Endothelial cell of umbilical vein (primary cell): ENCODE results near the gene KRTAP4-9. TPM values are rescaled to one million over a fixed set of nuclear protein-coding genes. Genes with fewer than 3 reads are reported as not detected.

Experiments
- BruUV-seq: library from RNA; stranded (reverse); fragments of 400-500 nt; replicated peaks from 2 replicates; lab custom pipeline; 2021; lab: Mats Ljungman, UMichigan
- CTCF ChIA-PET: fragments of 300-600, 350-600 bp; sonication (Branson Sonifier 250); formaldehyde crosslinking; loops from one replicate; lab custom pipeline; 2021; ENCODE audit warnings: antibody characterized with exemption, inconsistent platforms; lab: Charles Lee
- POLR2A ChIA-PET: fragments of 300-600, 350-600 bp; sonication (Branson Sonifier 250); formaldehyde crosslinking; loops from one replicate; lab custom pipeline; 2021; ENCODE audit warnings: antibody characterized with exemption, inconsistent platforms; lab: Charles Lee
- DNase-seq: peaks from one replicate; pipeline ENCODE4 v3.0.0-alpha.2; 2011; ENCODE audit warnings: low read depth, low spot score
- FAIRE-seq: peaks from 2 replicates; lab custom pipeline; 2011; peaks lifted over from hg19 to GRCh38; lab: Jason Lieb, UNC
- H2AFZ ChIP-seq: 2 replicates; pipeline ENCODE4 v1.6.0; 2012; ENCODE audit warnings: low read depth, low read length, control low read depth, inconsistent platforms
- H3K27ac ChIP-seq: 2 replicates; pipeline ENCODE4 v1.5.1; 2011; ENCODE audit warnings: low read depth, mild to moderate bottlenecking, control low read depth, low read length, moderate library complexity; ENCODE audit not compliant: insufficient read depth
- H3K27me3 ChIP-seq, 2 experiments: 2 replicates each; pipeline versions ENCODE4 v1.6.0 to v1.6.1; 2011; ENCODE audit warnings: low read length in 2 of 2, mixed read lengths in 1 of 2; ENCODE audit not compliant: control insufficient read depth in 2 of 2, insufficient read depth in 2 of 2
- H3K36me3 ChIP-seq, 2 experiments: 2 replicates in 1 of 2; 3 replicates in 1 of 2; pipeline ENCODE4 v1.5.1; 2011; ENCODE audit warnings: low read length in 2 of 2, mild to moderate bottlenecking in 1 of 2, moderate library complexity in 1 of 2; ENCODE audit not compliant: control insufficient read depth in 2 of 2, insufficient read depth in 2 of 2; ENCODE audit errors: extremely low read depth in 1 of 2
- H3K4me1 ChIP-seq: 3 replicates; pipeline ENCODE4 v1.5.1; 2011; ENCODE audit warnings: mild to moderate bottlenecking, low read length; ENCODE audit not compliant: control insufficient read depth, insufficient read depth; ENCODE audit errors: extremely low read depth
- H3K4me2 ChIP-seq: 2 replicates; pipeline ENCODE4 v1.6.1; 2011; ENCODE audit warnings: low read length, control low read depth, mixed read lengths; ENCODE audit not compliant: insufficient read depth
- H3K4me3 ChIP-seq, 3 experiments: fragments of 200-600 bp in 1 of 3; sonication (generic), shearing (Covaris generic) in 1 of 3; replicated peaks in 1 of 3; 2 replicates each; pipeline ENCODE4 v1.5.1; 2011 to 2016; ENCODE audit warnings: control low read depth in 3 of 3, low read length in 3 of 3, mild to moderate bottlenecking in 2 of 3, inconsistent platforms in 1 of 3, low read depth in 1 of 3, moderate library complexity in 1 of 3; ENCODE audit not compliant: insufficient read depth in 1 of 3
- H3K79me2 ChIP-seq: 2 replicates; pipeline ENCODE4 v1.6.0; 2012; ENCODE audit warnings: low read length, inconsistent platforms; ENCODE audit not compliant: control insufficient read depth, insufficient read depth
- H3K9ac ChIP-seq: replicated peaks from 2 replicates; pipeline ENCODE3; 2011; ENCODE audit warnings: low read length, control low read depth; ENCODE audit not compliant: insufficient read depth; ENCODE audit errors: extremely low read depth
- H3K9me1 ChIP-seq: replicated peaks from 3 replicates; pipeline ENCODE4 v1.6.0; 2011; ENCODE audit warnings: mild to moderate bottlenecking, low read length; ENCODE audit not compliant: control insufficient read depth, insufficient read depth; ENCODE audit errors: extremely low read depth
- H3K9me3 ChIP-seq: replicated peaks from 2 replicates; pipeline ENCODE4 v1.5.1; 2012; ENCODE audit warnings: low read length, inconsistent platforms; ENCODE audit not compliant: control insufficient read depth, insufficient read depth
- H4K20me1 ChIP-seq: replicated peaks from 2 replicates; pipeline ENCODE3; 2011; ENCODE audit warnings: mild to moderate bottlenecking, low read length; ENCODE audit not compliant: control insufficient read depth, insufficient read depth; ENCODE audit errors: extremely low read depth
- EZH2 ChIP-seq: IDR thresholded peaks from 2 replicates; pipeline ENCODE4 v1.6.1; 2012; ENCODE audit warnings: borderline replicate concordance, low read depth, mild to moderate bottlenecking, moderate library complexity, low read length, inconsistent platforms; ENCODE audit not compliant: severe bottlenecking
- FOS ChIP-seq: IDR thresholded peaks from 2 replicates; pipeline ENCODE4 v1.6.1; 2011; ENCODE audit warnings: mild to moderate bottlenecking, low read length, moderate library complexity, borderline replicate concordance; ENCODE audit not compliant: insufficient read depth
- GATA2 ChIP-seq: IDR thresholded peaks from 2 replicates; pipeline ENCODE4 v1.7.0; 2011; ENCODE audit warnings: low read depth, mild to moderate bottlenecking, moderate library complexity, mixed read lengths, low read length; ENCODE audit not compliant: insufficient read length, insufficient read depth
- JUN ChIP-seq: IDR thresholded peaks from 2 replicates; pipeline ENCODE4 v1.6.1; 2011; ENCODE audit warnings: borderline replicate concordance, low read depth; ENCODE audit not compliant: insufficient read length, insufficient read depth
- MYC ChIP-seq: IDR thresholded peaks from one replicate; pipeline ENCODE4 v1.6.1; 2011; ENCODE audit warnings: mild to moderate bottlenecking, low read depth, low read length
- POLR2A ChIP-seq: IDR thresholded peaks from 2 replicates; pipeline ENCODE4 v1.6.1; 2012; ENCODE audit warnings: low read depth, mild to moderate bottlenecking, control low read depth, low read length
- POLR2AphosphoS5 ChIP-seq: IDR thresholded peaks from 2 replicates; pipeline ENCODE4 v1.6.1; 2012; ENCODE audit warnings: low read depth, mild to moderate bottlenecking, control low read depth, low read length, moderate library complexity; ENCODE audit not compliant: insufficient read depth
- dilution Hi-C: fragments of 300-500 bp; cut with MboI; formaldehyde crosslinking; loops from one replicate; pipeline ENCODE4 v1.15.0; 2019; ENCODE audit warnings: low sequenced_read_pairs; ENCODE audit not compliant: extremely low pct_ligation_motif_present
- intact Hi-C: fragments of 100-400 bp; cut with micrococcal nuclease; formaldehyde crosslinking; loops from one replicate; pipeline ENCODE4 v1.10.0; 2022
- polyA plus RNA-seq, 4 experiments: library from polyadenylated mRNA; depleted of rRNA in 3 of 4; stranded (reverse) in 3 of 4; unstranded in 1 of 4; fragments of >200 nt; gene quantifications; 2 replicates each; pipeline versions ENCODE4 v1.2.1 to v1.2.3, GENCODE V29; 2011 to 2012; ENCODE audit warnings: missing spikeins in 1 of 4
- total RNA-seq: library from RNA; stranded (reverse); gene quantifications from 2 replicates; pipeline ENCODE4 v1.2.3, GENCODE V29; 2021
- TF ChIP-seq, protein P1 (sequence below): IDR thresholded peaks from 2 replicates; pipeline ENCODE4 v1.6.1; 2011; ENCODE audit not compliant: insufficient read depth, insufficient read length
- TF ChIP-seq, protein P2 (sequence below), 2 donors: IDR thresholded peaks; 1 replicate in 1 of 2; 2 replicates in 1 of 2; pipeline ENCODE4 v1.5.1; 2011; ENCODE audit warnings: low read length in 2 of 2, mild to moderate bottlenecking in 2 of 2, moderate library complexity in 2 of 2, control low read depth in 1 of 2, inconsistent platforms in 1 of 2, low read depth in 1 of 2; ENCODE audit not compliant: insufficient read depth in 1 of 2; ENCODE audit errors: extremely low read depth in 1 of 2

KRTAP4-9 gene
- total and polyA plus RNA-seq, 2 donors (not counting 3 experiments of a cell fraction or from before 2014, with no cell fraction given) = not detected

DNA sequence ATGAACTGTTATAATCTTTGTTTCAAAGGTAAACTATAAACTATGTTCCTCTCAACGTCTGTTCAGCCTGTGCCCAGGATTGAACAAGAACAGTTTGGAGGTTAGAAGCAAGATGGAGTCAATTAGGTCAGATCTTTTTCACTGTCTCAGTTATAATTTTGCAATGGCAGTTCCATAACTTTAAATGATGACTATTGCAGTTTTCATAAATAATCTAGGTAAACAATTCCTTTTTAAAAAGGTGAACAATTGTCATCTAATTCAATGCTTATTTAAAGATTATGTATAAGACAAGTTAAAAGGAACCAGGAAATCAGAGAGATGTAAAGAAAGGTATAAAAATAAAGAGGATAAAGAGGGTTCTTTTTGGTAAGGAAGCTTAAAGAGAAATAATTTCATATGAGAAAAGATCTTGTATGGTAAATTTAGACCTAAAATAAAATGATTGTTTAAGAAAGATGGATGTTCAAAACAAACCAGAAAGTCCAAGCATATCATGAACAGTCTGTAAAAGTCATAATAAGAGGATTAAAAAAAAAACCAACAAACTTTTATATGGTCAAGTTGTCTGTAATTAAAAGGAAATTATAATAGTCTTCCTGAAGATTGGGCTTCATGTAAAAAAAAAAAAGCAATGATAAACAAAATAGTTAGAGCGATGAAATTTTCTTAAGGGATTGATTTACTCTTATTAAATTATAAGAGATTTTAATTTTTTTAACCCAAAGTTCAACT is 6.1 kb downstream of the KRTAP4-9 start:
- H3K36me3 ChIP-seq = no peaks in the 10 kb centered on the region
- H3K27ac ChIP-seq = no peak overlapping the region
- dilution Hi-C loops (no loop called here), intact Hi-C loops (no loop called here)
- H3K4me3 ChIP-seq = no peak overlapping the region
- no TSS peak for BruUV-seq
- H3K4me1 ChIP-seq = no peaks in the 10 kb centered on the region
- no peaks in the 10 kb centered on the region for H3K9me3 ChIP-seq
- no peaks in the 10 kb centered on the region for H3K9me1 ChIP-seq
- H3K4me2 ChIP-seq = no peak overlapping the region
- CTCF ChIA-PET = no interaction called here
- H2AFZ ChIP-seq = no peak overlapping the region
- H3K9ac ChIP-seq = no peak overlapping the region
- H4K20me1 ChIP-seq = no peaks in the 10 kb centered on the region
- H3K27me3 ChIP-seq = peaks cover 0 to 5% of the 10 kb centered on the region in 2 experiments
- H3K79me2 ChIP-seq = no peaks in the 10 kb centered on the region
- DNase-seq = no peak
- no peak for TF ChIP-seq EZH2
- TF ChIP-seq MYC = no peak
- TF ChIP-seq POLR2AphosphoS5 = no peak
- TF ChIP-seq, protein P1, sequence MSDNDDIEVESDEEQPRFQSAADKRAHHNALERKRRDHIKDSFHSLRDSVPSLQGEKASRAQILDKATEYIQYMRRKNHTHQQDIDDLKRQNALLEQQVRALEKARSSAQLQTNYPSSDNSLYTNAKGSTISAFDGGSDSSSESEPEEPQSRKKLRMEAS = no peak
- TF ChIP-seq, protein P2, sequence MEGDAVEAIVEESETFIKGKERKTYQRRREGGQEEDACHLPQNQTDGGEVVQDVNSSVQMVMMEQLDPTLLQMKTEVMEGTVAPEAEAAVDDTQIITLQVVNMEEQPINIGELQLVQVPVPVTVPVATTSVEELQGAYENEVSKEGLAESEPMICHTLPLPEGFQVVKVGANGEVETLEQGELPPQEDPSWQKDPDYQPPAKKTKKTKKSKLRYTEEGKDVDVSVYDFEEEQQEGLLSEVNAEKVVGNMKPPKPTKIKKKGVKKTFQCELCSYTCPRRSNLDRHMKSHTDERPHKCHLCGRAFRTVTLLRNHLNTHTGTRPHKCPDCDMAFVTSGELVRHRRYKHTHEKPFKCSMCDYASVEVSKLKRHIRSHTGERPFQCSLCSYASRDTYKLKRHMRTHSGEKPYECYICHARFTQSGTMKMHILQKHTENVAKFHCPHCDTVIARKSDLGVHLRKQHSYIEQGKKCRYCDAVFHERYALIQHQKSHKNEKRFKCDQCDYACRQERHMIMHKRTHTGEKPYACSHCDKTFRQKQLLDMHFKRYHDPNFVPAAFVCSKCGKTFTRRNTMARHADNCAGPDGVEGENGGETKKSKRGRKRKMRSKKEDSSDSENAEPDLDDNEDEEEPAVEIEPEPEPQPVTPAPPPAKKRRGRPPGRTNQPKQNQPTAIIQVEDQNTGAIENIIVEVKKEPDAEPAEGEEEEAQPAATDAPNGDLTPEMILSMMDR (IDR thresholded peaks at IDR 0.05; ENCODE audit: extremely low read depth in 1 of 2, insufficient read depth in 1 of 2, low read depth in 1 of 2, low read length in 2 of 2) = no peak
- no peak for TF ChIP-seq GATA2
- no peak for TF ChIP-seq JUN
- TF ChIP-seq FOS = no peak
- no peak for TF ChIP-seq POLR2A
- no peak for FAIRE-seq
- POLR2A ChIA-PET = no interaction called here
